DMS53 (cell line): Measurements from ENCODE around the gene GABBR2.
A peak's percentile ranks its signal among the peaks of the same experiment; 100 is the strongest.

Source experiments
- DNase-seq: peaks from one replicate; lab custom pipeline; 2025; lab: John Stamatoyannopoulos, UW

Gene GABBR2

GRCh38 chr9:98339987-98340800 is 368.5 kb downstream of the GABBR2 start:
- DNase-seq = no peak

GRCh38 chr9:98335661-98336060 is 373.1 kb downstream of the GABBR2 start:
- DNase-seq = no peak

GRCh38 chr9:98334796-98335195 is 373.9 kb downstream of the GABBR2 start:
- no peak for DNase-seq

- DNase-seq = no peak
Measured at GRCh38 chr9:98333703-98334582, 374.8 kb downstream of the GABBR2 start.

- DNase-seq = no peak
Measured at GRCh38 chr9:98332405-98332831, 376.3 kb downstream of the GABBR2 start.

GRCh38 chr9:98331536-98332259 is 377.0 kb downstream of the GABBR2 start:
- DNase-seq = no peak

GRCh38 chr9:98330831-98331230 is 377.9 kb downstream of the GABBR2 start:
- DNase-seq = no peak

- peak; percentile 4 for DNase-seq
Measured at GRCh38 chr9:98329904-98330303, 378.8 kb downstream of the GABBR2 start.

GRCh38 chr9:98329281-98329680 is 379.5 kb downstream of the GABBR2 start:
- DNase-seq = no peak

- no peak for DNase-seq
Measured at GRCh38 chr9:98328770-98329169, 380.0 kb downstream of the GABBR2 start.

- DNase-seq = no peak
Measured at GRCh38 chr9:98328141-98328540, 380.6 kb downstream of the GABBR2 start.

GRCh38 chr9:98327249-98327561 is 381.5 kb downstream of the GABBR2 start:
- DNase-seq = no peak

- DNase-seq = no peak
Measured at GRCh38 chr9:98326459-98327248, 382.1 kb downstream of the GABBR2 start.

- DNase-seq = no peak
Measured at GRCh38 chr9:98324801-98325200, 383.9 kb downstream of the GABBR2 start.

GRCh38 chr9:98323831-98324135 is 385.0 kb downstream of the GABBR2 start:
- DNase-seq = no peak

GRCh38 chr9:98323051-98323830 is 385.5 kb downstream of the GABBR2 start:
- DNase-seq = no peak

- DNase-seq = no peak
Measured at GRCh38 chr9:98321269-98321668, 387.5 kb downstream of the GABBR2 start.

GRCh38 chr9:98318834-98319478 is 389.8 kb downstream of the GABBR2 start:
- no peak for DNase-seq

GRCh38 chr9:98318041-98318790 is 390.5 kb downstream of the GABBR2 start:
- no peak for DNase-seq
